Smooth muscle cell (in vitro differentiated cells): Measurements from ENCODE around the gene NT5C3A. TPM values are rescaled to one million over a fixed set of nuclear protein-coding genes. Genes with fewer than 3 reads are reported as not detected.

Experiments used
- DNase-seq: peaks from one replicate; lab custom pipeline; 2025; ENCODE audit not compliant: unreplicated experiment; lab: John Stamatoyannopoulos, UW
- H2AFZ ChIP-seq: fragments of 200-600 bp; sonication (generic); 2 replicates; pipeline ENCODE4 v1.6.0; 2016; ENCODE audit warnings: antibody characterized with exemption, low read depth, mild to moderate bottlenecking
- H3F3A ChIP-seq: fragments of 200-600 bp; sonication (generic); 2 replicates; pipeline ENCODE4 v1.6.0; 2017; ENCODE audit warnings: antibody characterized with exemption, low read depth
- H3K27ac ChIP-seq: fragments of 200-600 bp; sonication (generic); 2 replicates; pipeline ENCODE4 v1.5.1; 2016; ENCODE audit warnings: low read depth, mild to moderate bottlenecking
- H3K27me3 ChIP-seq: fragments of 200-600 bp; sonication (generic); 2 replicates; pipeline ENCODE4 v1.6.1; 2016; ENCODE audit warnings: low read depth, mild to moderate bottlenecking
- H3K36me3 ChIP-seq: fragments of 200-600 bp; sonication (generic); 2 replicates; pipeline ENCODE4 v1.5.1; 2016; ENCODE audit warnings: low read depth
- H3K4me1 ChIP-seq: fragments of 200-600 bp; sonication (generic); 2 replicates; pipeline ENCODE4 v1.5.1; 2016; ENCODE audit warnings: low read depth
- H3K4me2 ChIP-seq: fragments of 200-600 bp; sonication (generic); 2 replicates; pipeline ENCODE4 v1.6.0; 2016; ENCODE audit warnings: mild to moderate bottlenecking
- H3K4me3 ChIP-seq: fragments of 200-600 bp; sonication (generic); 2 replicates; pipeline ENCODE4 v1.5.1; 2016; ENCODE audit warnings: mild to moderate bottlenecking
- H3K79me2 ChIP-seq: fragments of 200-600 bp; sonication (generic); 2 replicates; pipeline ENCODE4 v1.6.0; 2016; ENCODE audit warnings: low read depth, mild to moderate bottlenecking
- H3K9ac ChIP-seq: fragments of 200-600 bp; sonication (generic); 2 replicates; pipeline ENCODE4 v1.6.0; 2016; ENCODE audit warnings: low read depth
- H3K9me3 ChIP-seq: fragments of 200-600 bp; sonication (generic); replicated peaks from 2 replicates; pipeline ENCODE4 v1.5.1; 2016; ENCODE audit warnings: low read depth
- H4K20me1 ChIP-seq: fragments of 200-600 bp; sonication (generic); 2 replicates; pipeline ENCODE4 v1.6.0; 2016; ENCODE audit warnings: low read depth
- CTCF ChIP-seq: fragments of 200-600 bp; sonication (generic); IDR thresholded peaks from 2 replicates; pipeline ENCODE4 v1.5.1; 2017; ENCODE audit warnings: borderline replicate concordance, mild to moderate bottlenecking, antibody characterized with exemption; ENCODE audit not compliant: insufficient read depth, poor library complexity, severe bottlenecking
- WGBS: methylation state at CpG from one replicate; pipeline ENCODE4 v1.1.7; 2016; ENCODE audit warnings: low lambda C conversion rate; 5-methylcytosine and 5-hydroxymethylcytosine counted together
- polyA plus RNA-seq: library from polyadenylated mRNA; unstranded; fragments of >200 nt; fragmentation: Nextera tagmentation; extraction: Ambion mirVana; gene quantifications from 2 replicates; pipeline ENCODE4 v1.2.1, GENCODE V29; 2016
- total RNA-seq: library from RNA; depleted of rRNA; stranded (reverse); fragments of >200 nt; gene quantifications from 2 replicates; pipeline ENCODE4 v1.2.3, GENCODE V29; 2014

NT5C3A gene
- total and polyA plus RNA-seq, 2 experiments from 2014 or later, result 12.9 to 25.4 TPM

GRCh38 chr7:33072471-33072870 lies 9.9 kb upstream of the NT5C3A start:
- Histone ChIP-seq H4K20me1 (no peaks in the 10 kb centered on the region), H3F3A (no peaks in the 10 kb centered on the region), H3K4me1 (no peaks in the 10 kb centered on the region), H3K4me2 (no peak overlapping the region), H3K9ac (no peak overlapping the region), H2AFZ (no peak overlapping the region), H3K27me3 (peaks cover 12% of the 10 kb centered on the region), H3K27ac (no peak overlapping the region), H3K4me3 (no peak overlapping the region), H3K9me3 (no peaks in the 10 kb centered on the region), H3K36me3 (no peaks in the 10 kb centered on the region), H3K79me2 (no peaks in the 10 kb centered on the region)
- no peak for DNase-seq
- WGBS, result 73% methylated on average over 2 of the region's 2 CpGs
- no peak for TF ChIP-seq CTCF

- WGBS, result 78% methylated on average over 6 of the region's 6 CpGs
These were observed 8.3 kb upstream of the NT5C3A start for GRCh38 chr7:33070831-33071230.

GRCh38 chr7:33070277-33070676 lies 7.7 kb upstream of the NT5C3A start:
- Histone ChIP-seq H3K4me3 (no peak overlapping the region), H3K27ac (no peak overlapping the region), H3K27me3 (peaks cover 1% of the 10 kb centered on the region), H3F3A (no peaks in the 10 kb centered on the region), H3K79me2 (no peaks in the 10 kb centered on the region), H2AFZ (no peak overlapping the region), H3K4me1 (no peaks in the 10 kb centered on the region), H3K9me3 (no peaks in the 10 kb centered on the region), H3K9ac (no peak overlapping the region), H3K4me2 (no peak overlapping the region), H3K36me3 (no peaks in the 10 kb centered on the region), H4K20me1 (no peaks in the 10 kb centered on the region)
- 100% methylated on average over 2 of the region's 2 CpGs for WGBS
- no peak for DNase-seq
- no peak for TF ChIP-seq CTCF

More at GRCh38 chr7:33070831-33071230, 8.3 kb upstream of the NT5C3A start:
- Histone ChIP-seq H3K27ac (no peak overlapping the region), H4K20me1 (no peaks in the 10 kb centered on the region), H3K79me2 (no peaks in the 10 kb centered on the region), H3F3A (no peaks in the 10 kb centered on the region), H2AFZ (no peak overlapping the region), H3K4me1 (no peaks in the 10 kb centered on the region), H3K9me3 (no peaks in the 10 kb centered on the region), H3K9ac (no peak overlapping the region), H3K4me2 (no peak overlapping the region), H3K27me3 (peaks cover 7% of the 10 kb centered on the region), H3K36me3 (no peaks in the 10 kb centered on the region), H3K4me3 (no peak overlapping the region)
- no peak for TF ChIP-seq CTCF
- DNase-seq, result no peak

GRCh38 chr7:33067921-33068320 lies 5.3 kb upstream of the NT5C3A start:
- Histone ChIP-seq H3K36me3 (no peaks in the 10 kb centered on the region), H3K9me3 (no peaks in the 10 kb centered on the region), H3K27ac (no peak overlapping the region), H4K20me1 (no peaks in the 10 kb centered on the region), H3K79me2 (no peaks in the 10 kb centered on the region), H3K27me3 (no peaks in the 10 kb centered on the region), H3K4me2 (no peak overlapping the region), H3F3A (no peaks in the 10 kb centered on the region), H3K4me1 (peaks cover 5% of the 10 kb centered on the region), H2AFZ (no peak overlapping the region), H3K4me3 (no peak overlapping the region), H3K9ac (no peak overlapping the region)
- TF ChIP-seq CTCF, result no peak
- WGBS, result 96% methylated on average over 1 of the region's 1 CpG
- no peak for DNase-seq
